Mammary epithelial cell (primary cell): ENCODE results near the gene IL20RB.
"Not testable (repeated sequence)": the region's sequence is repeated elsewhere in the genome, so short reads cannot be mapped to it uniquely, and the experiment has no call there.

Experiments
- EZH2 ChIP-seq: IDR thresholded peaks from 2 replicates; pipeline ENCODE4 v1.6.1; 2012; ENCODE audit warnings: low read length, inconsistent platforms, borderline replicate concordance
- TF ChIP-seq, protein P1 (sequence below), 2 donors: IDR thresholded peaks in 1 of 2; conservative IDR thresholded peaks in 1 of 2; 2 replicates each; pipeline ENCODE4 v1.5.1; 2011 to 2012; ENCODE audit warnings: inconsistent platforms in 2 of 2, low read length in 2 of 2, mild to moderate bottlenecking in 2 of 2, control low read depth in 1 of 2, low read depth in 1 of 2; ENCODE audit not compliant: insufficient read depth in 1 of 2; ENCODE audit errors: extremely low read depth in 1 of 2

GRCh38 chr3:136987398-136987980 lies 29.7 kb downstream of the IL20RB start:
- TF ChIP-seq, protein P1, sequence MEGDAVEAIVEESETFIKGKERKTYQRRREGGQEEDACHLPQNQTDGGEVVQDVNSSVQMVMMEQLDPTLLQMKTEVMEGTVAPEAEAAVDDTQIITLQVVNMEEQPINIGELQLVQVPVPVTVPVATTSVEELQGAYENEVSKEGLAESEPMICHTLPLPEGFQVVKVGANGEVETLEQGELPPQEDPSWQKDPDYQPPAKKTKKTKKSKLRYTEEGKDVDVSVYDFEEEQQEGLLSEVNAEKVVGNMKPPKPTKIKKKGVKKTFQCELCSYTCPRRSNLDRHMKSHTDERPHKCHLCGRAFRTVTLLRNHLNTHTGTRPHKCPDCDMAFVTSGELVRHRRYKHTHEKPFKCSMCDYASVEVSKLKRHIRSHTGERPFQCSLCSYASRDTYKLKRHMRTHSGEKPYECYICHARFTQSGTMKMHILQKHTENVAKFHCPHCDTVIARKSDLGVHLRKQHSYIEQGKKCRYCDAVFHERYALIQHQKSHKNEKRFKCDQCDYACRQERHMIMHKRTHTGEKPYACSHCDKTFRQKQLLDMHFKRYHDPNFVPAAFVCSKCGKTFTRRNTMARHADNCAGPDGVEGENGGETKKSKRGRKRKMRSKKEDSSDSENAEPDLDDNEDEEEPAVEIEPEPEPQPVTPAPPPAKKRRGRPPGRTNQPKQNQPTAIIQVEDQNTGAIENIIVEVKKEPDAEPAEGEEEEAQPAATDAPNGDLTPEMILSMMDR (conservative IDR thresholded peaks at IDR 0.05 in 1 of 2, IDR thresholded peaks at IDR 0.05 in 1 of 2; ENCODE audit: extremely low read depth in 1 of 2, insufficient read depth in 1 of 2, low read depth in 1 of 2, low read length in 2 of 2) = not testable (repeated sequence)
- not testable (repeated sequence) for TF ChIP-seq EZH2
